Coronary artery (tissue), 2 donors: ENCODE measurements around the gene SCD5.
A peak's percentile ranks its signal among the peaks of the same experiment; 100 is the strongest.

Source experiments
- DNase-seq: peaks from one replicate; pipeline ENCODE4 v3.0.0-alpha.2; 2017; ENCODE audit warnings: low spot score
- H3K27ac ChIP-seq, 2 donors: fragments of 200-600 bp; sonication (generic); one replicate each; pipeline ENCODE4 v1.5.1; 2016 to 2019
- H3K4me3 ChIP-seq: fragments of 200-600 bp; sonication (generic); 2 replicates; pipeline ENCODE4 v1.5.1; 2016; ENCODE audit warnings: mild to moderate bottlenecking, moderate library complexity
- CTCF ChIP-seq: fragments of 200-600 bp; sonication (generic); IDR thresholded peaks from one replicate; pipeline ENCODE4 v1.5.1; 2019; ENCODE audit warnings: antibody characterized with exemption

The SCD5 gene

GRCh38 chr4:82753725-82754410 is 44.7 kb downstream of the SCD5 start:
- TF ChIP-seq CTCF: no peak
- Histone ChIP-seq H3K27ac (peak overlapping the region; percentile 31 to 84), H3K4me3 (no peak overlapping the region)
- no peak for DNase-seq

- H3K27ac ChIP-seq: peak overlapping the region; percentile 31 to 84
- DNase-seq: no peak
- no peak overlapping the region for H3K4me3 ChIP-seq
- no peak for TF ChIP-seq CTCF
These were observed 45.4 kb downstream of the SCD5 start for GRCh38 chr4:82753238-82753637.

GRCh38 chr4:82748810-82749470 is 49.7 kb downstream of the SCD5 start:
- no peak overlapping the region for H3K27ac ChIP-seq
- TF ChIP-seq CTCF: no peak
- DNase-seq: no peak
- H3K4me3 ChIP-seq: no peak overlapping the region

- H3K27ac ChIP-seq: no peak overlapping the region
- no peak for TF ChIP-seq CTCF
- no peak overlapping the region for H3K4me3 ChIP-seq
- no peak for DNase-seq
These were observed 50.7 kb downstream of the SCD5 start for GRCh38 chr4:82747686-82748575.

GRCh38 chr4:82746705-82747574 is 51.7 kb downstream of the SCD5 start:
- H3K27ac ChIP-seq: no peak overlapping the region
- no peak for TF ChIP-seq CTCF
- no peak overlapping the region for H3K4me3 ChIP-seq
- DNase-seq: no peak

GRCh38 chr4:82745173-82745842 is 53.3 kb downstream of the SCD5 start:
- no peak for DNase-seq
- no peak overlapping the region for H3K27ac ChIP-seq
- TF ChIP-seq CTCF: no peak
- no peak overlapping the region for H3K4me3 ChIP-seq
